ENCODE measurements around the gene DENND5A.
"Not testable (repeated sequence)": the region's sequence is repeated elsewhere in the genome, so short reads cannot be mapped to it uniquely, and the experiment has no call there.

The DENND5A gene

GRCh38 chr11:9251311-9251710 is 13.8 kb downstream of the DENND5A start:
- H3K4me3 ChIP-seq (replicated peaks; ENCODE audit: low read depth, low read length): no peak overlapping the region
- TF ChIP-seq CTCF (IDR thresholded peaks at IDR 0.05; ENCODE audit: low read depth, low read length, missing control alignments): no peak
- no peak for DNase-seq (ENCODE audit: extremely low read depth, low read depth)

DNA sequence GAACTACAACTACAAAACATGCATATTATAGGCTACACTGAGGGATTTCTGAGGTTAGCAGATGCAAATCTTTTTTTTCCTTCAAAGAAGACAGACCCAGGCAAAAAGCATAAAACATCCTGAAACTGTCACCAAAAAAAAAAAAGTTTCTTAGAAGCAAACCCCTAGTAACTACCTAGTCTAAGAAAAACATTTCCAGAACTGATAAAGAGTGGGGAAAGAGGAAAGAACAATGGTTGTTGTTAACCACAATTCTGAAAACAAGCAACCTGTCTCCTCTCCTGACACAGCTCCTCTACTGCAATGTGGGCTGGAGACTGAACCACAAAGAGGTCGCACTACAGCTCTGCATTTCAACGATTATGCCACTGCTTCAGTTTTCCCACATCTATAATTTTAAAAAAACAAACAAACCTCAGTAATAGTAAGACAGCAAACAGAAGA is 15.0 kb downstream of the DENND5A start:
- no peak for TF ChIP-seq CTCF (IDR thresholded peaks at IDR 0.05; ENCODE audit: low read depth, low read length, missing control alignments)
- H3K4me3 ChIP-seq (replicated peaks; ENCODE audit: low read depth, low read length): no peak overlapping the region
- no peak for DNase-seq (ENCODE audit: extremely low read depth, low read depth)

- TF ChIP-seq CTCF (IDR thresholded peaks at IDR 0.05; ENCODE audit: low read depth, low read length, missing control alignments): no peak
- no peak overlapping the region for H3K4me3 ChIP-seq (replicated peaks; ENCODE audit: low read depth, low read length)
- DNase-seq (ENCODE audit: extremely low read depth, low read depth): no peak
Measured at GRCh38 chr11:9249252-9249651, 15.9 kb downstream of the DENND5A start.

DNA sequence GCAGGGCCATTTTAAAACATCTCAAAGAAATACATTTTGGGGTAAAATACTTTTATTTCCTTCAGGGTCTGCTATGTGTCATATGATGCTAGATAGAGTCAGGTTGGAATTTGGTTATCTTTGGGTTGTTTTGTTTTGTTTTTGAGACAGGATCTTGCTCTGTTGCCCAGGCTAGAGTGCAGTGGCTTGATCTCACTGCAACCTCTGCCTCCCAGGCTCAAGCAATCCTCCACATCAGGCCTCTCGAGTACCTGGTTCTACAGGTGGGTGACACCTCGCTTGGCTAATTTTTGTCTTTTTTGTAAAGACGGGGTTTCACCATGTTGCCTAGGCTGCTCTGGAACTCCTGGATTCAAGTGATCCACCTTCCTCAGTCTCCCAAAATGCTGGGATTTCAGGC is 17.3 kb downstream of the DENND5A start:
- no peak for DNase-seq (ENCODE audit: extremely low read depth, low read depth)
- TF ChIP-seq CTCF (IDR thresholded peaks at IDR 0.05; ENCODE audit: low read depth, low read length, missing control alignments): no peak

DNA sequence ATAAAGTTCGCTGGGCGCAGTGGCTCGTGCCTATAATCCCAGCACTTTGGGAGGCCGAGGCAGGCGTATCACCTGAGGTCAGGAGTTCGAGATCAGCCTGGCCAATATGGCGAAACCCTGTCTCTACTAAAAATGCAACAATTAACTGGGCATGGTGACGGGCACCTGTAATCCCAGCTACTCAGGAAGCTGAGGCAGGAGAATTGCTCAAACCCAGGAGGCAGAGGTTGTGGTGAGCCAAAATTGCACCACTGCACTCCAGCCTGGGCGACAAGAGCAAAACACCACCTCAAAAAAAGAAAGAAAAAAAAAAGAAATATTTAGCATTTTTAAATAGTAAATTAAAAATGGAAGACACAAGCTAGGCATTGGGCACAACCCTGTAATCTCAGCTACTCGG is 28.9 kb downstream of the DENND5A start:
- DNase-seq (ENCODE audit: extremely low read depth, low read depth): not testable (repeated sequence)

More for the DNA sequence above, 17.3 kb downstream of the DENND5A start:
- no peak overlapping the region for H3K4me3 ChIP-seq (replicated peaks; ENCODE audit: low read depth, low read length)

DNA sequence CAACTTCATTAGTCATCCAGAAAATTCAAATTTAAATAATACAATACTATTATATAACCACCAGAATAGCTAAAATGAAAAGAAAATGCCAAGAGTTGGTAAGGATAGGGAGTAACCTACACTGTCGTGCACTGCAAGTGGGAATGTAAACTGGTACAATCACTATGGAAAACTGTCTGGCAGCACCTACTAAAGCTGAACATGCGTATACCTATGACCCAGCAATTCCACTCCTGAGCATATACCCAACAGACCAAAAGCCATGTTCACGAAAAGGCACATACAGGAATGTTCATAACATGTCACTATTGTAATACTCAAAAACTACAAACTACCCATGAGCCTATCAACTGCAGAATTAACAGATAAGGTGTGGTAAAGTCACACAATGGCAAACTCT is 32.7 kb downstream of the DENND5A start:
- no peak for TF ChIP-seq CTCF (IDR thresholded peaks at IDR 0.05; ENCODE audit: low read depth, low read length, missing control alignments)
- no peak overlapping the region for H3K4me3 ChIP-seq (replicated peaks; ENCODE audit: low read depth, low read length)

More for the DNA sequence above, 28.9 kb downstream of the DENND5A start:
- H3K4me3 ChIP-seq (replicated peaks; ENCODE audit: low read depth, low read length): not testable (repeated sequence)

DNA sequence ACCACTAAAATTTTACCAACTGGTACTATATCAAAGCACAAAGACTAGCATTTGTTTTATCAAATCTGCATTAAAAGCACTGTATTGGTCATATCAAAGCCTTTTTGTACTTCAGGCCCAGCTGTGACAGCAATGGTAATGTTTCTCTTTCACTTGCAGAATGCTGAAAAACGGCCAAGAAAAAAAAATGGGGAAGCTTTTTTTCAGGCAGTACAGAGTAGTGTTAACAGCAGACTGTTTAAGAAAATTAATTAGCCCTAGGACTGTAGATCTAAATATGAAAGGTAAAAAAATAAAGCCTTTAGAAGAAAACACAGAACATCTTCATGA is 33.3 kb downstream of the DENND5A start:
- no peak for DNase-seq (ENCODE audit: extremely low read depth, low read depth)
- TF ChIP-seq CTCF (IDR thresholded peaks at IDR 0.05; ENCODE audit: low read depth, low read length, missing control alignments): no peak
- no peak overlapping the region for H3K4me3 ChIP-seq (replicated peaks; ENCODE audit: low read depth, low read length)

More for the DNA sequence above, 32.7 kb downstream of the DENND5A start:
- no peak for DNase-seq (ENCODE audit: extremely low read depth, low read depth)
